Caco-2 (cell line): ENCODE data around the gene APOA1. TPM values are rescaled to one million over a fixed set of nuclear protein-coding genes. Genes with fewer than 3 reads are reported as not detected.

Source experiments
- Bru-seq: library from RNA; stranded (reverse); fragments of 400-500 nt; gene quantifications from one replicate; lab custom pipeline; 2021; lab: Mats Ljungman, UMichigan
- BruChase-seq, 2 experiments: library from RNA; stranded (reverse); fragments of 400-500 nt; gene quantifications; one replicate each; lab custom pipeline; 2021; lab: Mats Ljungman, UMichigan
- BruUV-seq: library from RNA; stranded (reverse); fragments of 400-500 nt; replicated peaks from 2 replicates; lab custom pipeline; 2021; lab: Mats Ljungman, UMichigan
- CTCF ChIA-PET: fragments of 300-600 bp; sonication (Branson Sonifier 250); formaldehyde crosslinking; loops from one replicate; lab custom pipeline; 2022; ENCODE audit warnings: antibody characterized with exemption; lab: Charles Lee
- POLR2A ChIA-PET: fragments of 300-600 bp; sonication (Branson Sonifier 250); formaldehyde crosslinking; loops from one replicate; lab custom pipeline; 2022; ENCODE audit warnings: antibody characterized with exemption; lab: Charles Lee
- DNase-seq, 2 experiments: peaks; one replicate each; pipeline versions ENCODE4 v3.0.0 to v3.0.0-alpha.2; 2020 to 2022
- H3K27me3 ChIP-seq: replicated peaks from 2 replicates; pipeline ENCODE4 v1.6.0; 2011; ENCODE audit warnings: low read length; ENCODE audit not compliant: control insufficient read depth, insufficient read depth
- H3K36me3 ChIP-seq: 2 replicates; pipeline ENCODE4 v1.5.1; 2011; ENCODE audit warnings: low read length; ENCODE audit not compliant: control insufficient read depth, insufficient read depth
- H3K4me1 ChIP-seq: fragments of 250-450 bp; sonication (Bioruptor Pico); 2 replicates; pipeline ENCODE4 v1.5.1; 2020; ENCODE audit warnings: mild to moderate bottlenecking
- H3K4me3 ChIP-seq: 2 replicates; pipeline ENCODE4 v1.5.1; 2011; ENCODE audit warnings: low read depth, mild to moderate bottlenecking, control low read depth, low read length
- H3K9me3 ChIP-seq: fragments of 250-450 bp; sonication (Bioruptor Pico); 2 replicates; pipeline ENCODE4 v1.5.1; 2020; ENCODE audit warnings: mild to moderate bottlenecking, moderate library complexity
- H3K27ac Mint-ChIP-seq: one replicate; pipeline ENCODE4 v1.8.0; 2022; ENCODE audit warnings: mixed read lengths; ENCODE audit not compliant: unreplicated experiment
- H3K27me3 Mint-ChIP-seq: one replicate; pipeline ENCODE4 v1.8.0; 2022; ENCODE audit warnings: mixed read lengths; ENCODE audit not compliant: insufficient read depth, unreplicated experiment
- H3K36me3 Mint-ChIP-seq: one replicate; pipeline ENCODE4 v1.8.0; 2022; ENCODE audit warnings: mild to moderate bottlenecking, mixed read lengths; ENCODE audit not compliant: insufficient read depth, unreplicated experiment
- H3K4me1 Mint-ChIP-seq: one replicate; pipeline ENCODE4 v1.8.0; 2022; ENCODE audit warnings: low read depth, mixed read lengths; ENCODE audit not compliant: unreplicated experiment
- H3K4me3 Mint-ChIP-seq: one replicate; pipeline ENCODE4 v1.8.0; 2022; ENCODE audit warnings: mild to moderate bottlenecking, moderate library complexity, mixed read lengths; ENCODE audit not compliant: unreplicated experiment
- H3K9me3 Mint-ChIP-seq: one replicate; pipeline ENCODE4 v1.8.0; 2022; ENCODE audit warnings: mixed read lengths; ENCODE audit not compliant: unreplicated experiment
- intact Hi-C: fragments of 100-400 bp; cut with micrococcal nuclease; formaldehyde crosslinking; loops from one replicate; pipeline ENCODE4 v1.10.0; 2022; ENCODE audit not compliant: unreplicated experiment
- long read RNA-seq: library from polyadenylated mRNA; stranded (forward); transcript quantifications from one replicate; pipeline ENCODE4 v2.0.0, GENCODE V29; 2022
- total RNA-seq: library from RNA; stranded (reverse); gene quantifications from 2 replicates; pipeline ENCODE4 v1.2.3, GENCODE V29; 2022
- TF ChIP-seq, protein P1 (sequence below), 2 experiments: fragments of 200-600 bp in 1 of 2; IDR thresholded peaks; 1 replicate in 1 of 2; 2 replicates in 1 of 2; pipeline versions ENCODE4 v1.5.1 to v1.8.0; 2011 to 2022; ENCODE audit warnings: antibody characterized with exemption in 1 of 2, control low read depth in 1 of 2, inconsistent platforms in 1 of 2, low read depth in 1 of 2, low read length in 1 of 2, mild to moderate bottlenecking in 1 of 2, moderate library complexity in 1 of 2; ENCODE audit not compliant: insufficient read depth in 1 of 2, severe bottlenecking in 1 of 2, unreplicated experiment in 1 of 2

The APOA1 gene
- total RNA-seq (872 and 913 TPM in 2 replicates), Bru-seq, nascent RNA (percentile 97 among the genes with signal in this experiment), BruChase-seq, experiment 1, labeled RNA remaining after a 2-hour chase (percentile 97 among the genes with signal in this experiment), BruChase-seq, experiment 2, labeled RNA remaining after a 6-hour chase (percentile 98 among the genes with signal in this experiment)
- long read RNA-seq, transcript APOA1-204 (3 exons, 1,088 nt) = minor isoform, 275 of 2,221 reads
- long read RNA-seq, transcript APOA1-202 (4 exons, 932 nt) = minor isoform, 23 of 2,221 reads
- long read RNA-seq, transcript APOA1-201 (4 exons, 1,227 nt) = major isoform, 1,727 of 2,221 reads
- long read RNA-seq, transcript APOA1-203 (4 exons, 940 nt) = minor isoform, 19 of 2,221 reads
- long read RNA-seq, partial matches to known transcripts = 118 of 2,221 reads
- long read RNA-seq, other reads (novel, unspliced or antisense) = 52 of 2,221 reads

- Mint-ChIP-seq H3K27me3 (no peaks in the 10 kb centered on the region), H3K36me3 (peaks cover 39% of the 10 kb centered on the region), H3K4me1 (peaks cover 54% of the 10 kb centered on the region), H3K9me3 (no peaks in the 10 kb centered on the region), H3K4me3 (peak within 1 kb of the TSS; percentile 68), H3K27ac (peak within 1 kb of the TSS; percentile 92)
- intact Hi-C loops = loop anchor here (1.0 to 5.0 kb wide), 5 partner anchors 8 to 260 kb away; partner anchors contain the start of gene APOC3
- Histone ChIP-seq H3K27me3 (no peaks in the 10 kb centered on the region), H3K36me3 (peaks cover 5% of the 10 kb centered on the region; the same call in 1 of the 2 replicates), H3K9me3 (no peaks in the 10 kb centered on the region), H3K4me3 (peak within 1 kb of the TSS; percentile 40), H3K4me1 (peaks cover 86% of the 10 kb centered on the region)
- TF ChIP-seq, protein P1, sequence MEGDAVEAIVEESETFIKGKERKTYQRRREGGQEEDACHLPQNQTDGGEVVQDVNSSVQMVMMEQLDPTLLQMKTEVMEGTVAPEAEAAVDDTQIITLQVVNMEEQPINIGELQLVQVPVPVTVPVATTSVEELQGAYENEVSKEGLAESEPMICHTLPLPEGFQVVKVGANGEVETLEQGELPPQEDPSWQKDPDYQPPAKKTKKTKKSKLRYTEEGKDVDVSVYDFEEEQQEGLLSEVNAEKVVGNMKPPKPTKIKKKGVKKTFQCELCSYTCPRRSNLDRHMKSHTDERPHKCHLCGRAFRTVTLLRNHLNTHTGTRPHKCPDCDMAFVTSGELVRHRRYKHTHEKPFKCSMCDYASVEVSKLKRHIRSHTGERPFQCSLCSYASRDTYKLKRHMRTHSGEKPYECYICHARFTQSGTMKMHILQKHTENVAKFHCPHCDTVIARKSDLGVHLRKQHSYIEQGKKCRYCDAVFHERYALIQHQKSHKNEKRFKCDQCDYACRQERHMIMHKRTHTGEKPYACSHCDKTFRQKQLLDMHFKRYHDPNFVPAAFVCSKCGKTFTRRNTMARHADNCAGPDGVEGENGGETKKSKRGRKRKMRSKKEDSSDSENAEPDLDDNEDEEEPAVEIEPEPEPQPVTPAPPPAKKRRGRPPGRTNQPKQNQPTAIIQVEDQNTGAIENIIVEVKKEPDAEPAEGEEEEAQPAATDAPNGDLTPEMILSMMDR (IDR thresholded peaks at IDR 0.05; ENCODE audit: insufficient read depth in 1 of 2, low read depth in 1 of 2, low read length in 1 of 2, severe bottlenecking in 1 of 2, unreplicated experiment in 1 of 2) = no peak
- CTCF ChIA-PET = interaction anchor here (0.6 to 3.8 kb wide), 14 partner anchors 9 to 407 kb away, joined by 3 to 50 read pairs (median 6); partner anchors contain the start of genes APOA5, BUD13, PAFAH1B2 and ZPR1
- DNase-seq = peak; percentile 88 to 95
- no TSS peak for BruUV-seq
- POLR2A ChIA-PET = interaction anchor here (0.6 to 2.9 kb wide), 7 partner anchors 9 to 63 kb away, joined by 3 to 24 read pairs (median 8); partner anchors contain the start of genes APOA5, APOC3 and ZPR1
Observed at GRCh38 chr11:116837231-116838091, at the start of gene APOA1. Gene APOA1, minus strand, starts transcription at chr11:116837622. Its CDS starts 235 bp downstream, at chr11:116837387.

- Mint-ChIP-seq H3K36me3 (peaks cover 14% of the 10 kb centered on the region), H3K4me3 (no peak overlapping the region), H3K27me3 (no peaks in the 10 kb centered on the region), H3K4me1 (no peaks in the 10 kb centered on the region), H3K9me3 (no peaks in the 10 kb centered on the region), H3K27ac (no peak overlapping the region)
- Histone ChIP-seq H3K9me3 (no peaks in the 10 kb centered on the region), H3K4me3 (no peak overlapping the region), H3K4me1 (no peaks in the 10 kb centered on the region), H3K27me3 (no peaks in the 10 kb centered on the region), H3K36me3 (no peaks in the 10 kb centered on the region)
- no TSS peak for BruUV-seq
- no peak for DNase-seq
- intact Hi-C loops = no loop called here
- ChIA-PET CTCF (interaction anchor here (0.6 kb wide), 1 partner anchor 212 kb away, joined by 5 read pairs; the partner anchor contains the start of gene SIK3), POLR2A (no interaction called here)
- TF ChIP-seq, protein P1 (IDR thresholded peaks at IDR 0.05; ENCODE audit: insufficient read depth in 1 of 2, low read depth in 1 of 2, low read length in 1 of 2, severe bottlenecking in 1 of 2, unreplicated experiment in 1 of 2) = no peak
Observed at GRCh38 chr11:116885951-116886655, 48.7 kb upstream of the APOA1 start.
